Breast epithelium (tissue), 3 donors: ENCODE results near the gene CLIC3.

Experiments
- POLR2AphosphoS5 ChIP-seq, 3 donors: sonication (generic); formaldehyde crosslinking; IDR thresholded peaks; one replicate each; pipeline ENCODE4 v1.6.1; 2017; ENCODE audit warnings: antibody characterized with exemption in 3 of 3
- TF ChIP-seq, protein P1 (sequence below), 3 donors: fragments of 450-650 bp; IDR thresholded peaks; one replicate each; pipeline ENCODE4 v1.5.1; 2016 to 2017; ENCODE audit warnings: antibody characterized with exemption in 3 of 3, mild to moderate bottlenecking in 3 of 3, moderate library complexity in 3 of 3

GRCh38 chr9:136982232-136983051 lies 13.9 kb downstream of the CLIC3 start, which contains the start of gene LCNL1:
- TF ChIP-seq, protein P1, sequence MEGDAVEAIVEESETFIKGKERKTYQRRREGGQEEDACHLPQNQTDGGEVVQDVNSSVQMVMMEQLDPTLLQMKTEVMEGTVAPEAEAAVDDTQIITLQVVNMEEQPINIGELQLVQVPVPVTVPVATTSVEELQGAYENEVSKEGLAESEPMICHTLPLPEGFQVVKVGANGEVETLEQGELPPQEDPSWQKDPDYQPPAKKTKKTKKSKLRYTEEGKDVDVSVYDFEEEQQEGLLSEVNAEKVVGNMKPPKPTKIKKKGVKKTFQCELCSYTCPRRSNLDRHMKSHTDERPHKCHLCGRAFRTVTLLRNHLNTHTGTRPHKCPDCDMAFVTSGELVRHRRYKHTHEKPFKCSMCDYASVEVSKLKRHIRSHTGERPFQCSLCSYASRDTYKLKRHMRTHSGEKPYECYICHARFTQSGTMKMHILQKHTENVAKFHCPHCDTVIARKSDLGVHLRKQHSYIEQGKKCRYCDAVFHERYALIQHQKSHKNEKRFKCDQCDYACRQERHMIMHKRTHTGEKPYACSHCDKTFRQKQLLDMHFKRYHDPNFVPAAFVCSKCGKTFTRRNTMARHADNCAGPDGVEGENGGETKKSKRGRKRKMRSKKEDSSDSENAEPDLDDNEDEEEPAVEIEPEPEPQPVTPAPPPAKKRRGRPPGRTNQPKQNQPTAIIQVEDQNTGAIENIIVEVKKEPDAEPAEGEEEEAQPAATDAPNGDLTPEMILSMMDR (IDR thresholded peaks at IDR 0.05), result no peak
- no peak for TF ChIP-seq POLR2AphosphoS5 (IDR thresholded peaks at IDR 0.05)
